Upper lobe of left lung (tissue), 6 donors: Measurements from ENCODE around the gene SLBP. TPM values are rescaled to one million over a fixed set of nuclear protein-coding genes. Genes with fewer than 3 reads are reported as not detected.
A peak's percentile ranks its signal among the peaks of the same experiment; 100 is the strongest.

Experiments
- ATAC-seq, 2 donors: fragments of 200-7000 bp; cut with Tn5 transposase; one replicate each; pipeline ENCODE4 v1.9.1; 2022; ENCODE audit warnings: mild to moderate bottlenecking in 2 of 2, moderate library complexity in 2 of 2; ENCODE audit not compliant: low FRiP score in 2 of 2
- DNase-seq, 2 donors: peaks; one replicate each; pipeline ENCODE4 v3.0.0-alpha.2; 2019 to 2020
- H3K27ac ChIP-seq, 4 donors: fragments of 200-600 bp; sonication (generic); one replicate each; pipeline ENCODE4 v1.5.1; 2016 to 2019
- H3K27me3 ChIP-seq, 4 donors: fragments of 200-600 bp; sonication (generic); one replicate each; pipeline ENCODE4 v1.5.1; 2017 to 2019
- H3K36me3 ChIP-seq, 4 donors: fragments of 200-600 bp; sonication (generic); one replicate each; pipeline ENCODE4 v1.5.1; 2016 to 2019
- H3K4me1 ChIP-seq, 4 donors: fragments of 200-600 bp; sonication (generic); one replicate each; pipeline ENCODE4 v1.5.1; 2018 to 2019
- H3K4me3 ChIP-seq, 4 donors: fragments of 200-600 bp; sonication (generic); one replicate each; pipeline ENCODE4 v1.5.1; 2017 to 2019; ENCODE audit warnings: mild to moderate bottlenecking in 2 of 4, moderate library complexity in 1 of 4
- H3K9me3 ChIP-seq, 4 donors: fragments of 200-600 bp; sonication (generic); one replicate each; pipeline ENCODE4 v1.5.1; 2018 to 2019
- EP300 ChIP-seq, 4 donors: sonication (generic); formaldehyde crosslinking; IDR thresholded peaks; one replicate each; pipeline ENCODE4 v1.5.1; 2017; ENCODE audit warnings: antibody characterized with exemption in 4 of 4, control low read depth in 2 of 4
- POLR2A ChIP-seq, 4 donors: fragments of 450-650 bp; IDR thresholded peaks; one replicate each; pipeline ENCODE4 v1.5.1; 2016 to 2017; ENCODE audit warnings: antibody characterized with exemption in 4 of 4, mild to moderate bottlenecking in 2 of 4
- POLR2AphosphoS5 ChIP-seq, 2 donors: sonication (generic); formaldehyde crosslinking; IDR thresholded peaks; one replicate each; pipeline ENCODE4 v1.5.1; 2017; ENCODE audit warnings: antibody characterized with exemption in 2 of 2
- WGBS, 2 donors: methylation state at CpG; one replicate each; pipeline ENCODE4 v1.1.5; 2017 to 2018; 5-methylcytosine and 5-hydroxymethylcytosine counted together
- total RNA-seq, 6 donors: library from RNA; depleted of rRNA in 4 of 6; stranded (reverse); fragments of >200 nt in 4 of 6; gene quantifications; one replicate each; pipeline versions ENCODE4 v1.1.0 to v1.2.1, GENCODE V29; 2016 to 2021
- TF ChIP-seq, protein P1 (sequence below), 6 experiments: fragments of 450-650 bp in 4 of 6; fragments of 200-600 bp in 2 of 6; sonication (generic) in 2 of 6; IDR thresholded peaks; one replicate each; pipeline ENCODE4 v1.5.1; 2016 to 2019; ENCODE audit warnings: antibody characterized with exemption in 6 of 6
- donor health status: DM: no; HTN: no; CAD: no; lungs with moderate emphysema.
- donor health status: DM: no; HTN: yes; CAD: no; lungs with severe emphysema.

The SLBP gene
- total RNA-seq, 6 donors from 2014 or later = 33.0 to 51.1 (median 38.0) TPM

DNA sequence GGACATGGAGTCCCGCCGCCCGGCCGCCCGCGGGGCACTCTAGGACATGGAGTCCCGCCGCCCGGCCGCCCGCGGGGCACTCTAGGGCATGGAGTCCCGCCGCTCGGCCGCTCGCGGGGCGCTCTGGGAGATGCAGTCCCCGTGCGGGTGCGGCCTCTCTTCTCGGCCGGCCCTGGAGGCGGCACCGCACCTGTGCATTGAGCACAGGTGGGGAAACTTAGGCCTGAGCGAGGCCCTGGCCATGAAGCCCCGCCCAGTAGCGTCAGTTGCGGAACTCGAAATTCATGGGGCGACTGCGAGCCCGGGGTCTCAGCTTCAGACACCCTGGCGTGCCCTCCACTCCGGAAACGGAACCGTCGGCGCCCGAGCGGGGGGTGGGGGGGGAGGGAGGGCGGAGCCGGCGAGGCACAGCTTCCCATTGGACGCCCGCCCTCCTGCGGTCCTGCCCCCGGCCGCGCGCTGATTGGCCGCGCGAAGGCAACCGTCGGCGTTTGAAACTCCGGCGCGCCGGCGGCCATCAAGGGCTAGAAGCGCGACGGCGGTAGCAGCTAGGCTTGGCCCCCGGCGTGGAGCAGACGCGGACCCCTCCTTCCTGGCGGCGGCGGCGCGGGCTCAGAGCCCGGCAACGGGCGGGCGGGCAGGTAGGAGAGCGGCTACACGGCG is 9.0 kb upstream of the SLBP start, which contains the start of the genes TACC3 and TMEM129:
TSS of gene TACC3 (plus strand) at position 519 of the 663 bp plus-strand sequence. CDS start 1,901 bp downstream, outside the sequence.
TSS of gene TMEM129 (minus strand) at position 321 of the 663 bp plus-strand sequence. CDS start 486 bp downstream, outside the sequence.
- DNase-seq (peak; percentile 97 to 98), ATAC-seq (peak; percentile 93 to 95)
- Histone ChIP-seq H3K4me3 (peak within 1 kb of the TSS; percentile 55 to 83 (median 76)), H3K27ac (peak within 1 kb of the TSS; percentile 89 to 96 (median 94)), H3K27me3 (no peaks in the 10 kb centered on the region), H3K36me3 (peaks cover 0 to 25% (median 13%) of the 10 kb centered on the region in 4 donors), H3K4me1 (peaks cover 20 to 46% (median 34%) of the 10 kb centered on the region in 4 donors), H3K9me3 (no peaks in the 10 kb centered on the region)
- TF ChIP-seq POLR2AphosphoS5 (IDR thresholded peaks at IDR 0.05) (peak in 1 of 2 donors; percentile 71), EP300 (IDR thresholded peaks at IDR 0.05) (no peak), POLR2A (IDR thresholded peaks at IDR 0.05) (peak in 2 of 4 donors; percentile 53 to 70)
- 0 to 2% methylated on average over 20 to 24 of the region's 83 CpGs for WGBS, 2 donors

DNA sequence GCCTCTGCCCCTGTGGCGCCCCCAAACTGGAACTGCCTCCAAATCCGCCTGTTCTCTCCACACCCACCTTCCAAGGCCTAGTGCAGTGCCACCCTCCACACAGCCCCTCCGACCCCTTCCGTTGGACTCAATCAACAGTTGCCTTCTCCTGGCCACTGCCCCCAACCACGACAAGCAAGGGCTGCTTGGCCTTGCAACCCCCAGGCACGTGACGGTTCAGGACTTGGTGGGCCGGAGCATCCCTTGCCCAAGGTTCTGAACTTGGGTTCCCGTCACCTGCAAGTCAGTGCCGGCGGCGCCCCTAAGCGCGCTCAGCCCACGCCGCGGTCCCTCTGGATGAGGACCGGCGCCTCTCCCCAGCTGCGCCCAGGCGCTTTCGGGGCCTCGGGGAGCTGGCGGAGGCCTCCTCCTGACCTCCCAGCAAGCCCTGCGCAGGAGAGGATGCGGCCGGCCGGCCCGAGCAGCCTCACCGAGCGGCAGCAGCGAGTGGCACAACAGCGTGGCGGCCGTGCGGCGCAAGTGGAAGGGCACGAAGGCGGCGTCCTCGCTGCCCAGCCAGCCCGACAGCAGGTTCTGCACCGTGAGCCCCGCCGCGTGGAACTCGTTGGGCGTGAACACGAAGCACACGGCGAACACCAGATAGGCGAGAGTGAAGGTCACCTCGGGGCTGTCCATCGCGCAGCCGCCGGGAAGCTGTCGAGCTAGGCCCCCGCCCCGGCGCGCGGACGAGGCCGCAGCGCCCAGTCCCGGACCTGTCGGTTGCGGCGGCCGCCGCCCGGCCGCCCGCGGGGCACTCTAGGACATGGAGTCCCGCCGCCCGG is 8.3 kb upstream of the SLBP start:
- peaks cover 18 to 45% (median 31%) of the 10 kb centered on the region in 4 donors for H3K4me1 ChIP-seq
- peak; percentile 20 to 49 for ATAC-seq

DNA sequence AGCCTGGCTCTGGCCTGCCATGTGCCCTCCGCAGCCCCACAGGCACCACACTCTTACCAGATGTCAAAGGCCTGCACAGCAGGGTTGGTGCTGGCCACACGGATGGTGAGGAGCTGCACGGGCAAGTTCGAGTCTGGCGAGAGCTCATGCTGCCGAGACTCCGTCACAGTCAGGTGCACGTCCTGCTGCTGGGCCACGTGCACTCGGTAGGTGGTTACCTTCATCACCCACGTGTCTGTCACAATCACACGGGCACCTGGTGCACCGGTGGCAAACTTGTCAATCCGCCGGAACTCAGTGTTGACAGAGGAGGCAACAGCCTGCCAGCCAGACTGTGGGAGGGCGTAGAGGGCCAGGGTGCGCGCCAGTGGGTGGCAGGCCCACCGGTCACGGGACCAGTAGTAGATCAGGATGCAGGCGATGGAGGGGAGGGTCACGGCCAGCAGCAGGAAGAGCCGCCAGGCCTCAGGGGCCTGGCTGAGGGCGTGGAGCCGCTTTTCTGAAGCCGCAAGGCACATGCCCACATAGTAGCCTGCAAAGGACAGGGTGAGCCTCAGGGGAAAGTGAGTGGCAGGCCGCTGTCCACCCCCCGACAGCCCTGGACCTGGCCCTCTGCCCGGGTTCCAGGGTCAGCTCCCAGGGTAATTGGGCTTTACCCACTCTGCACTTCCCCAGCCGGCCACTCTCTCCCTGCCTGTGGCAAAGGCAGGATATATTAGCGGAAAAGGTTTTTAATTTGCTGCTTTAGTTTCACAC is 6.2 kb upstream of the SLBP start:
- peaks cover 0 to 25% (median 12%) of the 10 kb centered on the region in 4 donors for H3K36me3 ChIP-seq
- no peaks in the 10 kb centered on the region for H3K27me3 ChIP-seq
- DNase-seq (peak in 1 of 2 donors; percentile 72), ATAC-seq (no peak)
- no peaks in the 10 kb centered on the region for H3K9me3 ChIP-seq
- peaks cover 31 to 60% (median 45%) of the 10 kb centered on the region in 4 donors for H3K4me1 ChIP-seq
- H3K4me3 ChIP-seq = no peak overlapping the region
- H3K27ac ChIP-seq = no peak overlapping the region
- 81 to 86% methylated on average over 27 to 28 of the region's 31 CpGs for WGBS, 2 donors
- TF ChIP-seq EP300 (IDR thresholded peaks at IDR 0.05) (no peak), POLR2A (IDR thresholded peaks at IDR 0.05) (no peak), POLR2AphosphoS5 (IDR thresholded peaks at IDR 0.05) (no peak)
- TF ChIP-seq, protein P1, sequence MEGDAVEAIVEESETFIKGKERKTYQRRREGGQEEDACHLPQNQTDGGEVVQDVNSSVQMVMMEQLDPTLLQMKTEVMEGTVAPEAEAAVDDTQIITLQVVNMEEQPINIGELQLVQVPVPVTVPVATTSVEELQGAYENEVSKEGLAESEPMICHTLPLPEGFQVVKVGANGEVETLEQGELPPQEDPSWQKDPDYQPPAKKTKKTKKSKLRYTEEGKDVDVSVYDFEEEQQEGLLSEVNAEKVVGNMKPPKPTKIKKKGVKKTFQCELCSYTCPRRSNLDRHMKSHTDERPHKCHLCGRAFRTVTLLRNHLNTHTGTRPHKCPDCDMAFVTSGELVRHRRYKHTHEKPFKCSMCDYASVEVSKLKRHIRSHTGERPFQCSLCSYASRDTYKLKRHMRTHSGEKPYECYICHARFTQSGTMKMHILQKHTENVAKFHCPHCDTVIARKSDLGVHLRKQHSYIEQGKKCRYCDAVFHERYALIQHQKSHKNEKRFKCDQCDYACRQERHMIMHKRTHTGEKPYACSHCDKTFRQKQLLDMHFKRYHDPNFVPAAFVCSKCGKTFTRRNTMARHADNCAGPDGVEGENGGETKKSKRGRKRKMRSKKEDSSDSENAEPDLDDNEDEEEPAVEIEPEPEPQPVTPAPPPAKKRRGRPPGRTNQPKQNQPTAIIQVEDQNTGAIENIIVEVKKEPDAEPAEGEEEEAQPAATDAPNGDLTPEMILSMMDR (IDR thresholded peaks at IDR 0.05) = no peak

More for the DNA sequence above, 8.3 kb upstream of the SLBP start:
- no peak for TF ChIP-seq EP300 (IDR thresholded peaks at IDR 0.05)
- peak; percentile 23 to 51 for TF ChIP-seq POLR2AphosphoS5 (IDR thresholded peaks at IDR 0.05)
- TF ChIP-seq, protein P1 (IDR thresholded peaks at IDR 0.05) = no peak
- peak in 2 of 4 donors; percentile 47 to 62 for TF ChIP-seq POLR2A (IDR thresholded peaks at IDR 0.05)
- H3K27ac ChIP-seq = peak overlapping the region; percentile 89 to 96 (median 94)
- peaks cover 0 to 25% (median 14%) of the 10 kb centered on the region in 4 donors for H3K36me3 ChIP-seq
- 1 to 3% methylated on average over 17 to 31 of the region's 79 CpGs for WGBS, 2 donors
- peak; percentile 65 to 93 for DNase-seq
- H3K27me3 ChIP-seq = no peaks in the 10 kb centered on the region
- H3K4me3 ChIP-seq = peak overlapping the region; percentile 51 to 83 (median 76)
- no peaks in the 10 kb centered on the region for H3K9me3 ChIP-seq

DNA sequence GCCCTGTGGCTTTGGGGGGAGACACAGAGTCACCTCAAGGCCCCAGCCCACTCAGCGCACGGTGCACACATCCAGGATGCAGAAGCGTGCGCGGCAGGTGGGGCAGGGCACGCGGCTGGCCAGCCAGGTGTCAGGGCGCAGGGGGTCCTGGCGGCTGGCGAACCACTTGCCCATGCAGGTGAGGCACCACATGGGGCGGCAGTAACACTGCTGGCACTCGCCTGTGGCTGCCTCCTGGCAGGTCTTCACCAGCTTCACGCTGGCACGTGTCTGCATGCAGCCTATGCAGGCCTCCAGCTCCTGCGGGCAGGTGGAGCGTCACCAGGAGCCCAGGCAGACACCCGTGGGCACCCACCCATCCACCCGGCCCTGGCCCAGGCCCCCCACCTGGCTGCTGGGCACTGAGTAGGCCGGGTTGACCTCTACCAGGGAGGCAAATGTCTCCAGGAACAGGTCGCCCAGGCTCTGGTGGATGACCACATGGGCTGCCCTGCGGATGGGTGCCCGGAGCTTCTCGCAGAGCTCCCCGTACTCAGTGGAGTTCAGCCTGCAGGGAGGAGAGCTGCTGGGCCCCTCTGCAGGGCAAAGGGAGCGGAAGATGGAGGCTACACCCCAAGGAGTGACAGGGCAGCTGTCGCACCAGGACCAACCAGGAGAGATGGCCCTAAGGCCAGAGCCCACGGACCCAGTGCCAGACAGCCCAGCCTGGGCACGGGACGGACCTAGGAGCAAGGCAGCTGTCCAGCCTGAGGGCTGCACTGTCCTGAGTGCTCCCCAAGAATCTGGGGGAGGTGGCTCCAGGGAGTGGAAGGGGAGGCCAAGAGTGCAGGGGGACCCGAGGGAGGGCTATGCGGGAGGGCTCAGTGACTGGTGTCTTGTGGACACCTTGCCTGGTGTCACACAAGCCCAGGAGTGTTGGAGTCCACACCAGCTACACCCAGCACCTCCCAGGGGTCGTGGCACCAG is 5.3 kb upstream of the SLBP start:
- peaks cover 34 to 61% (median 40%) of the 10 kb centered on the region in 4 donors for H3K4me1 ChIP-seq
- DNase-seq (peak in 1 of 2 donors; percentile 78), ATAC-seq (no peak)
- WGBS, 2 donors = 95 to 96% methylated on average over 11 to 22 of the region's 32 CpGs
- no peak overlapping the region for H3K4me3 ChIP-seq
- TF ChIP-seq, protein P1 (IDR thresholded peaks at IDR 0.05) = no peak
- TF ChIP-seq POLR2AphosphoS5 (IDR thresholded peaks at IDR 0.05) = no peak
- no peak for TF ChIP-seq EP300 (IDR thresholded peaks at IDR 0.05)
- TF ChIP-seq POLR2A (IDR thresholded peaks at IDR 0.05) = no peak
- H3K36me3 ChIP-seq = peaks cover 0 to 25% (median 12%) of the 10 kb centered on the region in 4 donors
- H3K27ac ChIP-seq = no peak overlapping the region
- H3K9me3 ChIP-seq = no peaks in the 10 kb centered on the region
- no peaks in the 10 kb centered on the region for H3K27me3 ChIP-seq
